NCI-H2107 (cell line): ENCODE measurements around the gene MSRB3.
"Not testable (repeated sequence)": the region's sequence is repeated elsewhere in the genome, so short reads cannot be mapped to it uniquely, and the experiment has no call there.

Source experiments
- DNase-seq: peaks from one replicate; lab custom pipeline; 2025; lab: John Stamatoyannopoulos, UW

MSRB3 gene

GRCh38 chr12:65292241-65292640, 13.8 kb downstream of the MSRB3 start:
- DNase-seq = no peak

GRCh38 chr12:65293735-65294134, 15.3 kb downstream of the MSRB3 start:
- no peak for DNase-seq

GRCh38 chr12:65294641-65295262, 16.3 kb downstream of the MSRB3 start:
- no peak for DNase-seq

DNA sequence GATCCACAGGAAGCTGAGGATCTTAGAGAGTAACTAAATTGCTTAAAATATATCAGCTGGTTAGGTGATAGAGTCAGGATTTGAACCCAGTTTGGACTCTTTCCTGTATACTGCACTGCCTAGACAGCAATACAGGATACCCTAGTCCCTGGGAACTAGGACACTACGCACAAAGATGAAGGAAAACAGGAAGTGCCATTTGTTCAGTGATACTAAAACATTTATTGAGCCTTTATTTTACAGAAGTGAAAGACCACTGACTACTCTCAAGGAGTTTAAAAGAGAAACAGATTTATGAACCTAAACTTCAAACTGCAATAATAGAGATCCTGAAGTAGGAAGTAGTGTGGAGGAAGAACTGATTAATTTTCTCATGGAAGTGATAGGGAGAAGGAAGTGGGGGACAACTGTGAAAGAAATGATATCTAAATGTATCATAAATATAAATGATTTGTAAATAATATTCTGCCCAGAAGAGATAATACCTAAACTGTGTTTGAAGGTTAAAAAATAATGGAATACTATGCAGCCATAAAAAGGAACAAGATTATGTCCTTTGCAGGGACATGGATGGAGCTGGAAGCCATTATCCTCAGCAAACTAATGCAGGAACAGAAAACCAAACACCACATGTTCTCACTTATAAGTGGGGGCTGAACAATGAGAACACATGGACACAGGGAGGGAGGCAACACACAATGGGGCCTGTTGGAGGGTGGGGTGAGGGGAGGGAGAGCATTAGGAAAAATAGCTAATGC, 18.2 kb downstream of the MSRB3 start:
- DNase-seq = no peak

GRCh38 chr12:65300097-65300496, 21.6 kb downstream of the MSRB3 start:
- no peak for DNase-seq

DNA sequence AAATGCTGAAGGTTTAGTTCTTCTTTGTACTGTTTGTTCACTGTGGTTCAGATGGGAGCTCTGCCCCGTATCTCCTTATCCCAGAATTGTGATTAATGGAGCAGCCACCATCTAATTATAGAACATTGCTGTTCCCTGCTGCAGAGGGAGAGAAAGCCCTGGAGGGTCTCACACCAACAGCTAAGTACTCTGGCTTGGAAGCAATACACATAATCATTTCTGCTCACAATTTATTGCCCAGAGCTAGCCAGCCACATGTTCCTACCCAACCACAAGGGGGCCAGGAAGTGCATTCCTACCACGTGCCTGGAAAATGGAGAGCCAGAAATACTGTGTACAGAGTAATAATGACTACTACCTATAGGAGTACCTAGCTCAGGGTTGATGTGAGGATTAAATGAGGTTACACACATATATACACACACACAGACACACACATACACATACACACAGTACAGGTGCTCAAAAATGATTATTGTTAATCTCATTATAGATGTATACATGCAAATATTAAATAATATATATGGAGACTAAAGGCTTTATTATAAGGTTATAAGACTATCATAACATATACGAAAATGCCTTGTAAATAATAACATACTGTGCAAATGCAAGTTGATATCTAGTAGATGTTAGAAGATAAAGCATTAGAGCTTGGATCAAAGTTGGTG, 22.3 kb downstream of the MSRB3 start:
- no peak for DNase-seq

DNA sequence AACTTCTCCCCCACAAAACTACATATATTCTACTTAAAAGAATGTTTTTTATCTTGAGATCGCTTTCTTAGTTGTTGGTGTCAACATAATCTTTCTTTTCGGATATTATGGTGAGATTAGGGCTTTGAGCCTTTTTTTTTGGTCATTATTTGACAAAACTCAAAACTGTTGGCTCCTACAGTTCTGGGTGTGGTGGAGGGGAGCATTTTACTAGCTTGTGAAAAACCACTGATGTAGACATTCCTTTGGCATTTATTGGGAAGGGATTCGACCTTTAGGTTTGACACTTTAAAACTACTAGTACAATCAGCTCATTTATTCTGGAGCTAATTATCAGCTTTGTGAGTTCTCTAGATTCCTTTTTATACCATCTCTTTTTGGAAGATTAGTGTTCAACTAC, 24.4 kb downstream of the MSRB3 start:
- no peak for DNase-seq

DNA sequence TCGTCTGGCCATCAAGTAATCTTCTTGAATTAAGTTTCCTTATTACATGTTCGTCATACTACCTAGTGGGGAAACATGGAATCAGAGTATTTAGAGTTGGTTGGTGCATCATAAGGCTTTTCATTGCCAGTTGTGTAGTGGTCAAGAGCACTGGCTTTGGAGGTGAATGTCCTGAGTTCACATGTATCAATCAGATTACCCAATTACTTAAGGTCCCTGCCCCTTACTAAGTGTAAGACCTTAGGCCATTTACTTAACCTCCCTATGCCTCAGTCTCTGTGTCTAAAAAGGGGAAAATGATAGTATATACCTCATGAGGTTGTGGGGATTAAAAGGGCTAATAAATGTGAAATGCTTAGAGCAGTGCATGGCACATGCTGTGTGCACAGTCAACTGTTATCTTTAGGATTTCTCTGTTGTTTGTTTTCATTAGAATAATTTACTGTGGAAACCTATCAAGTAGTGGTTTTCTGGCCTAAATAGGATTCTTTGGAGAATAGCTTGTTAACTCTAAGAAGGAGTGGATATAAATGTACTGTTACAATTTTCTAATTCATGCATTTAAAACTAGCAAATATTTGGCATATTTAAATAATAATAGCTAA, 27.0 kb downstream of the MSRB3 start:
- no peak for DNase-seq

GRCh38 chr12:65306366-65307168, 28.1 kb downstream of the MSRB3 start:
- no peak for DNase-seq

- no peak for DNase-seq
Measured at GRCh38 chr12:65307169-65307501, 28.7 kb downstream of the MSRB3 start.

- DNase-seq = no peak
Measured at GRCh38 chr12:65308006-65308405, 29.5 kb downstream of the MSRB3 start.

- no peak for DNase-seq
Measured at GRCh38 chr12:65308601-65309071, 30.2 kb downstream of the MSRB3 start.

DNA sequence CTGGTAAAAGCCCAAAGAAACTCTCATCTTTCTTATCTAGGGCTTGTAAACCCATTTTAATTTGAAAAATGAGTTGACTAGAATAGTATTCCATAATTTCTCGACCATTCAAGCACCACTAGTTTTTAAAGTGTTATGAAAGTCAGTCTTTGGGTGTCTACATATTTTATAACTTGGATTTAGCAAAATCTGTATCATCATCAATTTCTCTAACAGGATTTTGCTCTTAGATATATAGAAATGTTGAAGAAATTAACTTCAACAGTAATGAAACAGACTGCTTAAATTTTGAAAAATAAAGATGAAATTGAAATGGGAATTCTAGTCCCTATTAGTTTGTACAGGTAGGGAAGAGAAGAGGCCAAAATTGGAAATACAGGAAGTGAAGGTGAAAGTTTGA, 32.8 kb downstream of the MSRB3 start:
- DNase-seq = no peak

GRCh38 chr12:65313719-65314317, 35.3 kb downstream of the MSRB3 start:
- no peak for DNase-seq

GRCh38 chr12:65315238-65315637, 36.8 kb downstream of the MSRB3 start:
- DNase-seq = not testable (repeated sequence)

- DNase-seq = no peak
Measured at GRCh38 chr12:65318186-65318685, 39.8 kb downstream of the MSRB3 start.

- no peak for DNase-seq
Measured at GRCh38 chr12:65319688-65320200, 41.3 kb downstream of the MSRB3 start.

DNA sequence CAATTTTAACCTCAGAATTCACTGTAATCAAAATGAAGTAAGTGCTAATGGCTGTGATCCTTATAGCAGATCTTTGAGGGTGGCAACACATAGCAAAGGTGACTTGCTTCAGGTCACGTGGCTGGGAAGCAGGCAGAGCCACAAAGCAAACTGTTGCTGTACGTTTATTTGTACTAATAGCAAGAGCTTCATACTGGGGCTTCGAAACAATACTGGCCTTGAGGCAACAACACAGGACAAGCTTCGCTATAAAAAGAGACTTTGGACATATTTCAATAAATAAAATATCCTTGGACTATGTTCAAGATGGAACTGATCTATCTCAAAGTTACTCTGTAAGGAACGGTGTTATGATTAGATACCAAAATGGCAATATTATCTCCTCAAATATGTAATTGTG, 44.6 kb downstream of the MSRB3 start:
- no peak for DNase-seq

DNA sequence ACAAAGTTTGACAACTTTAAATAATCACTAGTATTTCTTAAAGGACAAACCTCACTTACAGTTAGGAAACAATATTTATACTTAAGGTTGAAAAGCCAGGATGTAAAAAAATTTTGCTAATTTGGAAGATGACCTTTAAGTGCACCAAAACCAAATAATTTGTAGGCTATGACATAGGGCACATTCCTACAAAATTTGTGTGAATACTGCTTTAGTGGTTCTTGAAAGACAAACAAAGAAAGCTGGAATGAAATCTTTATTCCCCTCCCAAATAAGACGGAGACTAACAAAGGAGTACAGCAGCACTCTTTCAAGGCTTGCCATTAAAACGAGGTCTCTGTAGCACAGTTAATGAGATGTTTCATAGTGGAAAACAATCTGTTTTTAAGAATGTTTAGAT, 45.6 kb downstream of the MSRB3 start:
- DNase-seq = no peak

DNA sequence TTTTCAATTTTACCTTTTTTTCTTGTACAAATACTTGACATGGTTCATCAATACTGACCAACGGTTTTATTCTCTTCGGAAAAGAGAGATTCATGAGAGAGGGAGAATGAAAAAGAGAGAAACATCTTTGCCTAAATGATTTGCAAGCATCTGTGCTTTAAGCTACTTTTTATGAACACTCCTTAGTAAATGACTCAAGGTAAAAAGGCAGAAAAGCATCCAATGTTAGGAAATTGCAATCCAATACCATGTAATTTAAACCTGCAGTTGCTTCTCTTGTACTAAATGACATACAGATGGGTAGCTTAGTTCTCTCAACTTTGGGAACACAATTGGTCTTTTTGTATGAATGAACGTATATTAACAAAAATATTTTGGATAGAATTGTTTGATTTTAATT, 46.1 kb downstream of the MSRB3 start:
- no peak for DNase-seq

GRCh38 chr12:65325183-65325582, 46.7 kb downstream of the MSRB3 start:
- no peak for DNase-seq
